B cell (primary cell): ENCODE results near the gene ZFAND2A. TPM values are rescaled to one million over a fixed set of nuclear protein-coding genes. Genes with fewer than 3 reads are reported as not detected.

ENCODE experiments used
- ATAC-seq: fragments of 200-7000 bp; cut with Tn5 transposase; one replicate; pipeline ENCODE4 v1.10.0; 2021; ENCODE audit warnings: low read depth, mild to moderate bottlenecking, moderate number of reproducible peaks, moderate library complexity
- CTCF ChIA-PET: fragments of 350-600 bp; sonication (Branson Sonifier 250); formaldehyde crosslinking; loops from one replicate; lab custom pipeline; 2021; ENCODE audit warnings: antibody characterized with exemption, inconsistent platforms; lab: Charles Lee
- POLR2A ChIA-PET: fragments of 350-600 bp; sonication (Branson Sonifier 250); formaldehyde crosslinking; loops from one replicate; lab custom pipeline; 2021; ENCODE audit warnings: antibody characterized with exemption; lab: Charles Lee
- DNase-seq: peaks from one replicate; pipeline ENCODE4 v3.0.0; 2013
- H2AFZ ChIP-seq: 2 replicates; pipeline ENCODE4 v1.6.1; 2012; ENCODE audit warnings: mild to moderate bottlenecking, low read depth, low read length; ENCODE audit not compliant: insufficient read depth, poor library complexity, severe bottlenecking
- H3K27ac ChIP-seq, 2 donors: 1 replicate in 1 of 2; 2 replicates in 1 of 2; pipeline ENCODE4 v1.5.1; 2012 to 2013; ENCODE audit warnings: low read length in 2 of 2, mild to moderate bottlenecking in 2 of 2, moderate library complexity in 1 of 2
- H3K27me3 ChIP-seq, 4 experiments: fragments of 200-600 bp in 1 of 4; sonication (generic) in 1 of 4; replicated peaks in 1 of 4; 1 replicate in 2 of 4; 2 replicates in 2 of 4; pipeline versions ENCODE4 v1.6.1 to v1.7.0; 2013 to 2016; ENCODE audit warnings: low read length in 3 of 4, mild to moderate bottlenecking in 2 of 4, mixed read lengths in 1 of 4, moderate library complexity in 1 of 4; ENCODE audit not compliant: insufficient read depth in 4 of 4, control insufficient read depth in 3 of 4; ENCODE audit errors: control extremely low read depth in 1 of 4
- H3K36me3 ChIP-seq, 2 experiments: replicated peaks in 1 of 2; 1 replicate in 1 of 2; 2 replicates in 1 of 2; pipeline versions ENCODE4 v1.6.1 to v1.7.1; 2013; ENCODE audit warnings: low read length in 1 of 2; ENCODE audit not compliant: insufficient read depth in 2 of 2, control insufficient read depth in 1 of 2; ENCODE audit errors: control extremely low read depth in 1 of 2, extremely low read depth in 1 of 2
- H3K4me1 ChIP-seq, 2 donors: fragments of 200-600 bp in 1 of 2; sonication (generic) in 1 of 2; 1 replicate in 1 of 2; 2 replicates in 1 of 2; pipeline versions ENCODE4 v1.5.1 to v1.6.1; 2013 to 2017; ENCODE audit warnings: low read length in 2 of 2; ENCODE audit not compliant: control insufficient read depth in 2 of 2, insufficient read depth in 2 of 2
- H3K4me2 ChIP-seq: replicated peaks from 2 replicates; pipeline ENCODE3; 2012; ENCODE audit warnings: mild to moderate bottlenecking, low read depth, low read length; ENCODE audit not compliant: poor library complexity, severe bottlenecking
- H3K4me3 ChIP-seq, 5 experiments: fragments of 200-600 bp in 1 of 5; sonication (generic) in 1 of 5; 1 replicate in 3 of 5; 2 replicates in 2 of 5; pipeline versions ENCODE4 v1.5.1 to v1.7.0; 2011 to 2016; ENCODE audit warnings: low read length in 4 of 5, mild to moderate bottlenecking in 4 of 5, low read depth in 2 of 5, control low read depth in 1 of 5, moderate library complexity in 1 of 5; ENCODE audit not compliant: insufficient read depth in 1 of 5; ENCODE audit errors: control extremely low read depth in 1 of 5, extremely low read depth in 1 of 5
- H3K79me2 ChIP-seq: fragments of 200-600 bp; sonication (generic); one replicate; pipeline ENCODE4 v1.6.0; 2016; ENCODE audit warnings: low read length; ENCODE audit not compliant: control insufficient read depth, insufficient read depth
- H3K9ac ChIP-seq: fragments of 200-600 bp; sonication (generic); 2 replicates; pipeline ENCODE4 v1.6.1; 2017; ENCODE audit warnings: mild to moderate bottlenecking, low read length, moderate library complexity
- H3K9me3 ChIP-seq, 3 donors: one replicate each; pipeline versions ENCODE4 v1.6.1 to v1.7.1; 2013; ENCODE audit warnings: low read length in 2 of 3; ENCODE audit not compliant: control insufficient read depth in 2 of 3, insufficient read depth in 1 of 3; ENCODE audit errors: control extremely low read depth in 1 of 3
- H4K20me1 ChIP-seq: 2 replicates; pipeline ENCODE4 v1.6.0; 2012; ENCODE audit warnings: mild to moderate bottlenecking, low read length; ENCODE audit not compliant: insufficient read depth, control insufficient read depth, poor library complexity, severe bottlenecking
- H3K27ac Mint-ChIP-seq: one replicate; pipeline ENCODE4 v1.8.0; 2021; ENCODE audit warnings: mixed read lengths
- H3K27me3 Mint-ChIP-seq: one replicate; pipeline ENCODE4 v1.8.0; 2021; ENCODE audit warnings: mixed read lengths
- H3K4me1 Mint-ChIP-seq: one replicate; pipeline ENCODE4 v1.8.0; 2021; ENCODE audit warnings: mixed read lengths
- H3K4me3 Mint-ChIP-seq: one replicate; pipeline ENCODE4 v1.8.0; 2021; ENCODE audit warnings: mixed read lengths
- H3K9me3 Mint-ChIP-seq: one replicate; pipeline ENCODE4 v1.8.0; 2022; ENCODE audit warnings: mixed read lengths; ENCODE audit not compliant: insufficient read depth
- CTCF ChIP-seq: fragments of 200-600 bp; IDR thresholded peaks from one replicate; pipeline ENCODE4 v1.8.0; 2022; ENCODE audit warnings: antibody characterized with exemption, mild to moderate bottlenecking
- EZH2 ChIP-seq: IDR thresholded peaks from 2 replicates; pipeline ENCODE4 v1.6.1; 2012; ENCODE audit warnings: borderline replicate concordance, low read depth, mild to moderate bottlenecking, moderate library complexity, low read length; ENCODE audit not compliant: insufficient read depth, poor library complexity, severe bottlenecking
- WGBS: methylation state at CpG from one replicate; pipeline ENCODE4 v1.1.5; 2013; ENCODE audit warnings: missing lambda C conversion rate; ENCODE audit not compliant: insufficient coverage; 5-methylcytosine and 5-hydroxymethylcytosine counted together
- intact Hi-C: fragments of 100-400 bp; cut with micrococcal nuclease; formaldehyde crosslinking; loops from one replicate; pipeline ENCODE4 v1.10.0; 2022
- polyA plus RNA-seq: library from polyadenylated mRNA; depleted of rRNA; stranded (reverse); fragments of >200 nt; gene quantifications from 2 replicates; pipeline ENCODE4 v1.2.3, GENCODE V29; 2012
- total RNA-seq, 2 donors: library from RNA; stranded (reverse); fragments of 120-200 nt in 1 of 2; gene quantifications; 1 replicate in 1 of 2; 2 replicates in 1 of 2; pipeline versions ENCODE4 v1.2.3 to v1.2.4, GENCODE V29; 2013 to 2022

ZFAND2A gene
- total and polyA plus RNA-seq, 2 donors (not counting 1 experiment from before 2014, with no cell fraction given): 26.7 to 113 TPM

- no peaks in the 10 kb centered on the region for H3K9me3 Mint-ChIP-seq
- 43% methylated on average over 8 of the region's 9 CpGs for WGBS
Measured at GRCh38 chr7:1136841-1137516, 23.0 kb downstream of the ZFAND2A start.

More at GRCh38 chr7:1136841-1137516, 23.0 kb downstream of the ZFAND2A start:
- Histone ChIP-seq H3K4me1 (peaks cover 28 to 34% of the 10 kb centered on the region in 2 donors), H3K4me3 (peak overlapping the region in 4 of 5 experiments; percentile 64 to 96 (median 77)), H4K20me1 (no peaks in the 10 kb centered on the region), H3K4me2 (peak overlapping the region; percentile 89), H3K27me3 (no peaks in the 10 kb centered on the region), H2AFZ (peak overlapping the region; percentile 86), H3K27ac (peak overlapping the region in 1 of 2 donors; percentile 91), H3K9ac (peak overlapping the region; percentile 90), H3K36me3 (no peaks in the 10 kb centered on the region), H3K79me2 (peaks cover 9% of the 10 kb centered on the region), H3K9me3 (no peaks in the 10 kb centered on the region)
- no peak for DNase-seq
- peak overlapping the region; percentile 83 for H3K4me3 Mint-ChIP-seq
- TF ChIP-seq EZH2: no peak
- TF ChIP-seq CTCF: no peak
- H3K27me3 Mint-ChIP-seq: no peaks in the 10 kb centered on the region
- ChIA-PET POLR2A (interaction anchor here (0.5 to 2.0 kb wide), 3 partner anchors 15 to 535 kb away, joined by 3 to 5 read pairs (median 3); no protein-coding TSS in a partner anchor), CTCF (interaction anchor here (0.8 to 4.2 kb wide), 7 partner anchors 15 to 228 kb away, joined by 3 to 41 read pairs (median 4); no protein-coding TSS in a partner anchor)
- intact Hi-C loops: loop anchor here (5.0 kb wide), 1 partner anchor 160 kb away; the partner anchor contains the start of gene COX19
- no peak for ATAC-seq
- peaks cover 40% of the 10 kb centered on the region for H3K4me1 Mint-ChIP-seq
- H3K27ac Mint-ChIP-seq: peak overlapping the region; percentile 81
